Esophagus muscularis mucosa (tissue), 4 donors: ENCODE data around the gene DGKB.

Experiments
- EP300 ChIP-seq: sonication (generic); formaldehyde crosslinking; IDR thresholded peaks from one replicate; pipeline ENCODE4 v1.6.1; 2017; ENCODE audit warnings: antibody characterized with exemption
- POLR2A ChIP-seq: fragments of 450-650 bp; IDR thresholded peaks from one replicate; pipeline ENCODE4 v1.6.1; 2017; ENCODE audit warnings: antibody characterized with exemption, moderate library complexity, mild to moderate bottlenecking, low read depth
- TF ChIP-seq, protein P1 (sequence below), 3 experiments: fragments of 200-600 bp in 2 of 3; fragments of 450-650 bp in 1 of 3; sonication (generic) in 2 of 3; IDR thresholded peaks; one replicate each; pipeline ENCODE4 v1.5.1; 2017 to 2019; ENCODE audit warnings: antibody characterized with exemption in 3 of 3, mild to moderate bottlenecking in 2 of 3, moderate library complexity in 1 of 3

- no peak for TF ChIP-seq EP300
- TF ChIP-seq, protein P1, sequence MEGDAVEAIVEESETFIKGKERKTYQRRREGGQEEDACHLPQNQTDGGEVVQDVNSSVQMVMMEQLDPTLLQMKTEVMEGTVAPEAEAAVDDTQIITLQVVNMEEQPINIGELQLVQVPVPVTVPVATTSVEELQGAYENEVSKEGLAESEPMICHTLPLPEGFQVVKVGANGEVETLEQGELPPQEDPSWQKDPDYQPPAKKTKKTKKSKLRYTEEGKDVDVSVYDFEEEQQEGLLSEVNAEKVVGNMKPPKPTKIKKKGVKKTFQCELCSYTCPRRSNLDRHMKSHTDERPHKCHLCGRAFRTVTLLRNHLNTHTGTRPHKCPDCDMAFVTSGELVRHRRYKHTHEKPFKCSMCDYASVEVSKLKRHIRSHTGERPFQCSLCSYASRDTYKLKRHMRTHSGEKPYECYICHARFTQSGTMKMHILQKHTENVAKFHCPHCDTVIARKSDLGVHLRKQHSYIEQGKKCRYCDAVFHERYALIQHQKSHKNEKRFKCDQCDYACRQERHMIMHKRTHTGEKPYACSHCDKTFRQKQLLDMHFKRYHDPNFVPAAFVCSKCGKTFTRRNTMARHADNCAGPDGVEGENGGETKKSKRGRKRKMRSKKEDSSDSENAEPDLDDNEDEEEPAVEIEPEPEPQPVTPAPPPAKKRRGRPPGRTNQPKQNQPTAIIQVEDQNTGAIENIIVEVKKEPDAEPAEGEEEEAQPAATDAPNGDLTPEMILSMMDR (IDR thresholded peaks at IDR 0.05): no peak
- TF ChIP-seq POLR2A: no peak
Measured at GRCh38 chr7:14294637-14295036, 607.9 kb downstream of the DGKB start.
